K562 (cell line): ENCODE measurements around the gene BRD3OS.

Experiments used
- MAFK ChIP-seq: IDR thresholded peaks from 2 replicates; pipeline ENCODE4 v1.6.1; 2011; ENCODE audit warnings: low read length, improper control_type of control experiment
- TEAD4 ChIP-seq, 2 experiments: sonication (generic) in 1 of 2; formaldehyde crosslinking in 1 of 2; IDR thresholded peaks; 2 replicates each; pipeline versions ENCODE4 v1.6.1 to v1.8.0; 2012 to 2022; ENCODE audit warnings: borderline replicate concordance in 1 of 2, inconsistent platforms in 1 of 2, low read length in 1 of 2, mild to moderate bottlenecking in 1 of 2, missing genetic modification reagents in 1 of 2
- ZNF282 ChIP-seq: sonication (generic); formaldehyde crosslinking; IDR thresholded peaks from 2 replicates; pipeline ENCODE4 v1.8.1; 2023; ENCODE audit warnings: missing genetic modification reagents

DNA sequence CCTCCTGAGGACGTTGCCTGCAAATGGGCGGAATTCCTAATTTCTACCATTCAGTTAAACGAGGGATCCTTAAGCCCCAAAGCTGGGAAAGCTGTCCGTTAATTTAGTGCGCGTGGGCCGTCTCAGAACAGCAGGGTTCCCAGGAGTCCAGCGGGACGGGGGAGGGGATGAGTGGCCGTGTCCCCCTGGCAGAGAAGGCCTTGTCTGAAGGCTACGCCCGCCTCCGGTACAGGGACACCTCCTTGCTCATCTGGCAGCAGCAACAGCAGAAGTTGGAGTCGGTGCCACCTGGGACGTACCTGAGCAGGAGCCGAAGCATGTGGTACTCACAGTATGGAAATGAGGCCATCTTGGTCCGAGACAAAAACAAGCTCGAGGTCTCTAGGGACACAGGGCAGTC, 1.3 kb downstream of the BRD3OS start:
- no peak for TF ChIP-seq TEAD4 (IDR thresholded peaks at IDR 0.05; ENCODE audit: low read length)
- TF ChIP-seq TEAD4 (CRISPR knock-in tag; IDR thresholded peaks at IDR 0.05; ENCODE audit: borderline replicate concordance), result no peak
- no peak for TF ChIP-seq MAFK
- no peak for TF ChIP-seq ZNF282 (CRISPR knock-in tag)
